SH-SY5Y (cell line): Measurements from ENCODE around the gene TAF1.

Experiments used
- GATA2 ChIP-seq: IDR thresholded peaks from 2 replicates; pipeline ENCODE4 v1.6.1; 2011; ENCODE audit warnings: mild to moderate bottlenecking, low read depth, low read length
- GATA3 ChIP-seq: IDR thresholded peaks from 2 replicates; pipeline ENCODE4 v1.6.1; 2011; ENCODE audit warnings: low read depth, mild to moderate bottlenecking, low read length, moderate library complexity

DNA sequence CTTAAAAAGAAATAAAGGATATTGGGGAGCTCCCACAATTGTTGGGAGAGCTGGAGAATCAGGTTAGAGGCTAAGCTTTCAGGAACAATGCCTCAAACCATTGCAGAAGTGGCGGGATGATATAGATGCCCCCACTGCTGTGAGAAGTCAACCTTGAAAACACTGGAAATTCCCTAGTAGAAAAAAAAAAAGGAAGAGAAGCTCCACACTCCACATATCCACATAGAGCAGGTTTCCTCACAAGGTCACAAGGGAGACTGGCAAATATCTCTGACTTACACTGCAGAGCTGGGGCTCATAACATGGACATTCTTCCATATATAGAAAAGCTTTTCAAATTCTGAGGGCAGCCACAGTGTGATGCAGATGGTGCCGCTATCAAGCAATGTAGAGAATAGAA lies 144.0 kb downstream of the TAF1 start:
- TF ChIP-seq GATA2 (no peak), GATA3 (no peak)
